ENCODE results near the gene RFC4.

GRCh38 chr3:186786922-186787321 is 19.4 kb downstream of the RFC4 start:
- TF ChIP-seq CTCF (IDR thresholded peaks at IDR 0.05) = no peak
- no peak for TF ChIP-seq EP300 (IDR thresholded peaks at IDR 0.05)
- no peak for TF ChIP-seq POLR2A (IDR thresholded peaks at IDR 0.05)

Measured in stomach (tissue), 4 donors.